ENCODE results near the gene NHP2.

NHP2 gene

GRCh38 chr5:178114325-178115135, 39.2 kb downstream of the NHP2 start:
- DNase-seq (ENCODE audit: low read depth in 2 of 2): no peak

GRCh38 chr5:178113841-178114324, 39.8 kb downstream of the NHP2 start:
- no peak for DNase-seq (ENCODE audit: low read depth in 2 of 2)

- DNase-seq (ENCODE audit: low read depth in 2 of 2): peak; percentile 76 to 82
Measured at GRCh38 chr5:178113141-178113787, 40.4 kb downstream of the NHP2 start, which contains the start of gene N4BP3. TSS of gene N4BP3 (plus strand) at chr5:178113532. CDS start at chr5:178119584, 6,052 bp downstream.

GRCh38 chr5:178112545-178112944, 41.1 kb downstream of the NHP2 start:
- DNase-seq (ENCODE audit: low read depth in 2 of 2): no peak

- no peak for DNase-seq (ENCODE audit: low read depth in 2 of 2)
Measured at GRCh38 chr5:178111925-178112324, 41.8 kb downstream of the NHP2 start.

- no peak for DNase-seq (ENCODE audit: low read depth in 2 of 2)
Measured at GRCh38 chr5:178110511-178110910, 43.2 kb downstream of the NHP2 start.

- no peak for DNase-seq (ENCODE audit: low read depth in 2 of 2)
Measured at GRCh38 chr5:178108966-178109365, 44.7 kb downstream of the NHP2 start.

- no peak for DNase-seq (ENCODE audit: low read depth in 2 of 2)
Measured at GRCh38 chr5:178108446-178108845, 45.2 kb downstream of the NHP2 start.

- no peak for DNase-seq (ENCODE audit: low read depth in 2 of 2)
Measured at GRCh38 chr5:178107756-178108310, 45.9 kb downstream of the NHP2 start.

GRCh38 chr5:178106556-178107239, 47.0 kb downstream of the NHP2 start:
- no peak for DNase-seq (ENCODE audit: low read depth in 2 of 2)

GRCh38 chr5:178106086-178106485, 47.6 kb downstream of the NHP2 start:
- no peak for DNase-seq (ENCODE audit: low read depth in 2 of 2)

GRCh38 chr5:178104492-178104891, 49.2 kb downstream of the NHP2 start:
- DNase-seq (ENCODE audit: low read depth in 2 of 2): no peak

- DNase-seq (ENCODE audit: low read depth in 2 of 2): no peak
Measured at GRCh38 chr5:178103612-178104011, 50.1 kb downstream of the NHP2 start.

All from stimulated activated CD8-positive, alpha-beta memory T cell treated with anti-CD3 and anti-CD28 coated beads, Interleukin-2, amount 100 ng/mL, for 48 hours (primary cell).